GM10266 (cell line): ENCODE measurements around the gene SPACA7.

Experiments
- DNase-seq: peaks from one replicate; pipeline ENCODE4 v3.0.0; 2012; ENCODE audit errors: extremely low spot score
- CTCF ChIP-seq: IDR thresholded peaks from 2 replicates; pipeline ENCODE4 v1.5.1; 2012; ENCODE audit warnings: mild to moderate bottlenecking, low read depth; ENCODE audit not compliant: control insufficient read depth, insufficient read depth; ENCODE audit errors: missing control alignments

The SPACA7 gene

GRCh38 chr13:112362021-112362420, 14.1 kb upstream of the SPACA7 start:
- TF ChIP-seq CTCF, result no peak
- no peak for DNase-seq

GRCh38 chr13:112363867-112364528, 12.2 kb upstream of the SPACA7 start:
- TF ChIP-seq CTCF, result no peak
- no peak for DNase-seq

- DNase-seq, result no peak
- no peak for TF ChIP-seq CTCF
Observed at GRCh38 chr13:112366907-112367646, 9.1 kb upstream of the SPACA7 start.

- TF ChIP-seq CTCF, result no peak
- DNase-seq, result no peak
Observed at GRCh38 chr13:112368883-112369282, 7.3 kb upstream of the SPACA7 start.

- TF ChIP-seq CTCF, result no peak
- no peak for DNase-seq
Observed at GRCh38 chr13:112370311-112370710, 5.8 kb upstream of the SPACA7 start.

- TF ChIP-seq CTCF, result no peak
- no peak for DNase-seq
Observed at GRCh38 chr13:112374271-112374670, 1.9 kb upstream of the SPACA7 start.

- no peak for DNase-seq
Observed at GRCh38 chr13:112391746-112392145, 15.6 kb downstream of the SPACA7 start.

More at GRCh38 chr13:112391746-112392145, 15.6 kb downstream of the SPACA7 start:
- no peak for TF ChIP-seq CTCF
